ENCODE results near the gene PTPRN2.

The PTPRN2 gene

DNA sequence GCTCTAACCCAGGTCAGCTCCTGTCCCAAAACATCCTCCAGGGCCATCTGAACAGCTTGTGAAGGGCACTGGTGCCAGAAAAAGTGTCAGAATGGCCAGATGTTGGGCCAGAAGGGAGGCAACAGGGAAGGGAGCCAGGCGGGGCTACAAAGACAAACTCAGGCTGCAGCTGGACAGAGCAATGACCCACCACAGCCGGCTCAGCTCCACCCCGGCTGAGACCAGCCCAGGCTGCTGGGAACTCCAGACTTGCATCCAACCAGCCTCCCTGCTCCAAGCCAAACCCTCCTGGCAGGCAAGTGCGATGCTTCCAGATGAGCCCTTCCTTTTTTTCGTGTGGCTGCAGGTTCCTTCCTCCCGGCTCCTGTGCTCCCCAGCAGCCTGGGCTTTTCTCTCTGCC lies 466.9 kb downstream of the PTPRN2 start:
- no peak for DNase-seq

DNA sequence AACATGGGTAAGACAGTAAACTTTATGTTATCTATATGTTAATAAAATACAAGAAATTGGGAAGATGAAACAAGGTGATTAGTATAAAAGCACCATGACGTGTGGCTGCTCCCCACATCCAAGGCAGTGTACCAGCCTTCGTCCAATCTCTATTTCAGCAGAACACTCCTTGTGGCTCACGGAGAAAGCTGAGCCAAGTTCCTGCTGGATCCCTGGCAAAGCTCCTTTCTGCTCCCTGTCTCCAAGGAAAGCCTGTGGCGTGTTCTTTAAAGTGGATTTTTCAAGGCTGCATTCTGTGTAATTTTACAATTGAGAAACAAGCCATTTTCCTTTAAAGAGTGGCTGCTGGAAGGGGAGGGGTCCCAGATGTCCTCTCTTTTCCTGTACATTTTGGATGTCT lies 467.3 kb downstream of the PTPRN2 start:
- DNase-seq: no peak

DNA sequence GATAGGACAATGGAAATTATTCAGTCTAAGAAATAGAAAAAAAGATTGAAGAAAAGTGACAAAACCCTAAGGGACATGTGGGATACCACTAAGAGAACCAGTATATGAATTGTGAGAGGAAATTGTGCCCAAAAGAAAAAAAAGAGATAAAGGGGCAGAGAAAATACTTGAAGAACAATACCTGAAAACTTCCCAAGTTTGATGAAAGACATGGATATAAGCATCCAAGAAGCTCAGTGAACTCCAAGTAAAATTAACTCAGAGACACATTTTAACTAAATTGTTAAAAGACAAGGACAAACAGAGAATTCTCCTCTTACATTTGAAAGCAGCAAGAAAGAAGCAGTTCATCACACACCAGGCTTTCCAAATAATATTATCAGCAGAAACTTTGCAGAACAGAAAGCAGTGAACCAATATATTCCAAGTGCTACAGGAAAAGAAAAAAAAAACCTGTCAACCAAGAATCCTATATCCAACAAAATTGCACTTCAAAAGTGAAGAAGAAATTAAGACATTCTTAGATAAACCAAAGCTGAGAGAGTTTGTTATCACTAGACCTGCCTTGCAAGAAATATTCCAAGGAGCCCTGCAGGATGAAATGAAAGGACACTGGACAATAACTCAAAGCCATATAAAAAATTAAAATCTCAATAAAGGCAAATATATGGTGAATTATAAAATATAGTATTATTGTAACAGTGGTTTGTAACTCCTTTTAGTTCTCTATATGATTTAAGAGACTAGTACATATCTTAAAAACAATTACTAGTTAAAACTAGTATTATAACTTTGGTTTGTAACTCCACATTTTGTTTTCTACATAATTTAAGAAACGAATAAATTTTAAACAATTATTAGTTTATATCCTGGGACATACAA lies 470.0 kb downstream of the PTPRN2 start:
- no peak for DNase-seq

DNA sequence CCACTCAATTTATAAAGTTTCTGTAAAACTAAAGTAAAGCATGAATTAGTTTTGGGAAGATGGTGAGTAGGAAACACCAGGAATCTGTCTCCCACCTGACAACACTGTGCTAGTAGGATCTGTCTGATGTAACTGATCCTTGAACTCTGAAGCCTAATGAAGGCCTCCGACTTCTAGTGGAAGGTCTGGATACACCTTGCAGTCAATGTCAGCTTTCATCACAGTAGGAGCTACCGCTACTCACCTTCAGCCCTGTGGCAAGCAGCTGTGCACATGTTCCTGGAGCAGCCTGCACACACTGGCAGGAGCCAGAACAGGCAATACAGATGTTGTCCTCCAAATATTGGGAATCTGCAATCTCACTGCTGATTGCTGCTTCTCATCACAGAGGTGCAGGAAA lies 471.4 kb downstream of the PTPRN2 start:
- no peak for DNase-seq

DNA sequence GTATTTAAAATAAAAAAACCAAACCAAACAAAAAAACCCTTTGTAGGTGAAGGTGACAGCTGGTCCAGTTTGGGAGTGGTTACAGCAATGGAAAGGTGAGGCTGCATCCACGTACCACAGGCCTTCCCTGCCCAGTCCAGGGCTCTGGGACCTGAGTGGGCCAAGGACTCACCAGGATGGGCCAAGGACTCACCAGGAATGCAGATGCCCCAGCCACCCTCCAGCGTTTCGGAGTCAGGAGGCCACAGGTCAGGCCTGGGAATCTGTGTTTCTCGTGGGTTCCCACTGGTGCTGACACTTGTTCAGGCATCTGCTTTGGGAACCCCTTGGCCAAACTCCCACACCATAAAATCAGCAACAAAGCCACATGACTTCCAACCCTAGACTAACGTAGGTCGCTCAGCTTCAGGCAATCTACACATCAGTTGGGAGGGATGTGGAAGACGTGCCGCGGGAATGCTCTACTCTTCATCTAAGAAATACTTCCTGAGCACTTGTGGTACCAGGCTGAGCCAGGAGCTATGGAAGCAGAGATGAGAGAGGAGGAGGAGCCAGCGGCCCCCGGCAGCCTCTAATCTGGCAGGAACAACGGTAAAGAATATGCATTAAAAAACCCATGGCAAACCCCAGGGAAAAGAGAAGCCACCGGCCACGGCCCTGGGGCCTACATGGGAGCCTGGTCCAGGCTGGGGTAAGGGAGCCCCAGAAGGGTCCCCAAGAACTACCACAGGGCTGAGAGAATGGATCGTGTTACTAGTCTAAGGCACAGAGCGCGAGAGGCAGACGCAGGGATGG lies 473.4 kb downstream of the PTPRN2 start:
- DNase-seq: no peak

DNA sequence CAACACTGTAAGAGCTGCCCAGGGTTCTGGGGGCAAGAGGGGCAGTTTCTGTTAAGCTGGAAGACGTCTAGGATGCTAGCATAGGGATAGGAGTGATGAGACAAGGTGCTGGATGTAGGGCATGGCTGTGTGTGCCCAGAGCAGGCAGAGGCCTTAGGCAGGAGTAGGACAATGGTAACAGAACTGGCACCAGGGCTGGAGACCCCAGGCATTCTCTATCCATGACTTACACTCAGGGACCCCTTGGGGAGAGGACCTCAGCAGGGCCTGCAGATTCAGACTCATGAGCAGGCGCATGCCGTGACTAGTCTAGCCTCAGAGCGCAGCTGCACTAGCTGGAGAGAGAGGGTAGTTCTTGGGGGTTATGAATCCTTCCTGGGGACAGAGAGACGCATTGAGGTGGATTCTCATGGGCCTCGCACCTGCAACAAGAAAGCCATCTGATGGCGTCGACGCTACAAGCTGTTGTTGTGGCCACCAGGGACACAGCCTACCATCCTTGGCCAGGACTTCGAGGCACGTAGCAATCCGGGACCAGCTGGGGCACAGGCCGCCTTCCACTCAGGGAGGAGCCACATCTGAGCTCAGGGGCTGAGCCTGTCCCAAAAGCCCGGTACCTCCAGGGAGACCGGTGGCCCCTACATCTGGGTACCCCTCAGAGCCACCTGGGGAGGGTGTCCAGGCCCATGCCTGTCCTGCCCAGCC lies 474.1 kb downstream of the PTPRN2 start:
- DNase-seq: no peak

DNA sequence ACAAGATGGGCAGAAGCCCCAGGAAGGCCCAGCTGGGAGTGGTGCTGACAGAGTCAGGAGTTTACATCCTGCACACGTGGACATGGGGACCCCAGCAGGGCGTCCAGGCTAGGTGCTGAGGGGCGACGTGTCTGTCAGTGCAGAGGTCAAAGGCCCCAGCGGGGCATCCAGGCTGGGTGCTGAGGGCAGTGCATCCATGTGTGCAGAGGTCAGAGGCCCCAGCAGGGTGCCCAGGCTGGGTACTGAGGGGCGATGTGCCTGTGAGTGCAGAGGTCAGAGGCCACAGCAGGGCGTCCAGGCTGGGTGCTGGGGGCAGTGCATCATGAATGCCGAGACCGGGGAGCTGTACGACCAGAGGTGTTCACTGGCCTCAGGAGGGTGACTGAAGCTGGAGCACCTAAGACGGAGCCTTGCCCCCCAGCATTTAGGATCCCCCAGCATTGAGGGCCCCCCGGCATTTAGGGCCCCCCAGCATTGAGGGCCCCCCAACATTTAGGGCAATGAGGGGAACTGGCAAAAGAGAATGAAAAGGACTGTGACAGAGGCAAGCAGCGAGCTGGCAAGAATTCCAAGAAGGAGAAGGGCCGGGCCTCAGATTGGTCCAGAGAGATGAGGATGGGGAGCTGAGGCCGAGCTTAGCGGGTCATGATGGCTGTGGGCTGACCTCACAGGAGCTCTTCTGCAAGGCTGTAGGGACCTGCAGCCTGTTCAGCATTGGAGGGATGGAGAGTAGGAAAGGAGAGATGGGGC lies 474.9 kb downstream of the PTPRN2 start:
- DNase-seq: no peak

DNA sequence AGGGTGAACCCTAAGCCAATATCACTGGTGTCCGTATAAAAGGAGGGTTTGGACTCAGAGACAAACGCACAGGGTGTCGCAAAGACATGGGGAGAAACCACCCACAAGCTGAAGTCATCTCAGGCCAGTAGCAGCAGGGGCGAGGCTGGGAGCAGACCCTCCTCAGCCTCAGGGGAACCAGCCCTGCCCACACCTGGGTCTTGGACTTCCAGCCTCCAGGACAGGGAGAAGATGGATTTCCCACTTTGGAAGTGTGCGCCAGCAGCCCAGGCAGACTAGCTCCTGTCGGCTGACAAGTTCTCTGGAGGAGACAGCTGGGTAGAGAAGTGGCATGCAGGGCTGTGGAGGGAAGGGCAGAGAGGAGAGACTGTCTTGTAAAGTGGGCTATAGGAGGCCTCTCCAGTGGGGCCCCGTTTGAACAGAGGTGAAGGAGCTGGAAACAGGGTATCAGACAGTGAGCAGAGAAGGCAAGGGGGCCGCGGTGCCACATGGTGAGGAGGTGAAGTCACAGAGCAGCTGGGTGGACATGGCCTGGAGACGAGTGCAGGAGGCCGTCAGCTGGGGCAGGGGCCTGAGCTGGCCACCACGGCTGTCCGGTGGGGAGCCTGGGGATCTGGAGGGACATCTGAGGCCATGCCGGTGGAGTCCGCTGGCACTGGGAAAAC lies 475.6 kb downstream of the PTPRN2 start:
- DNase-seq: no peak

DNA sequence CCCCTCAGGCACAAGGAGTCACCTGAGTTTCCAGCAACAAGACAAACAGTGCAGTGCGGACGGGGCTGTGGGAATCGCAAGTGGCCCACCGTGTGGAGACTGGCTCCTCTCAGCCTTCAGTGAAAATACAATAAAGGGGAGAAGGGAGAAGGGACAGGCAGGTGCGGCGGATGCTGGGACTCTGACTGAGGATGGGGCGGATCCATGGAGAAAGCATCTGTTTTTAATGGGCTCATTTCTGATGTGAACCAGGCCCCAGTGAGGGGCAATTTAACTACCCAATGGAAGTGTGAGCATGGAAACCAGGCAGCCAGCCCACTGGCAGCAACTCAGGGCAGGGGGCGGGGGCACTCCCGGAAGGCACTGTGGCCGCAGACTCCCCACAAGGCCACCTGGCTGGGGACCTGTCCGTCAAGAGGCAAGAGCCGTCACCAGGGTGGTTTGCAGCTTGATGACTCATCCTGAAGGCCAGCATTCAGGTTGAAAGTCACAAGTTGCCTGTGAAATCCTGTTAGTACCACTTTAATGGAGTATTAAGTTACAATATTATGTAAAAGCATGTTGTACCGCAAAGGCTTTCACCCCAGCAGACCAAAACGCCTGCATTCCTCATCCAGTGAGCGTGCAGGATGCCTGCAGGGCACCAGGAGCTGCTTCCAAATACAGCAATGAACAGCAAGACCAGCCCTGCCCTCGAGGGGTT lies 476.4 kb downstream of the PTPRN2 start:
- no peak for DNase-seq

DNA sequence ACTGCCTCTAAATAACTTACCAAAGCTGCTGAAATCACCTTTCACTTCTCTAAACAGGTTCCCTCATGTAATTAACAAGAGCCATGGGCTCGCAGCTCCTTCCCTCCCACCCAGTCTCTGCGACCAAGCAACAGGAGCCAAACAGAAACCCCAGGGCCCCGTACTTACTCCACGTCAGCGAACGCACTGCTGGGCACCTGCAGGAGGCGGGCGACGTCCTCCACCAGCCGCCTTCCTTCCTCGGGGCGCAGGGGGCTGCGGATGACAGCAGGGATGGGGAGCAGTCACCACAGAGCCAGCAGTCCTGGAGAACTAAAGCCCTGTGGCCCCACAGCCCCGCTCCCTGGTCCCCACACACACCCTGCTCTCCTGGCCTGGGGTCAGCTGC lies 477.0 kb downstream of the PTPRN2 start:
- DNase-seq: no peak

DNA sequence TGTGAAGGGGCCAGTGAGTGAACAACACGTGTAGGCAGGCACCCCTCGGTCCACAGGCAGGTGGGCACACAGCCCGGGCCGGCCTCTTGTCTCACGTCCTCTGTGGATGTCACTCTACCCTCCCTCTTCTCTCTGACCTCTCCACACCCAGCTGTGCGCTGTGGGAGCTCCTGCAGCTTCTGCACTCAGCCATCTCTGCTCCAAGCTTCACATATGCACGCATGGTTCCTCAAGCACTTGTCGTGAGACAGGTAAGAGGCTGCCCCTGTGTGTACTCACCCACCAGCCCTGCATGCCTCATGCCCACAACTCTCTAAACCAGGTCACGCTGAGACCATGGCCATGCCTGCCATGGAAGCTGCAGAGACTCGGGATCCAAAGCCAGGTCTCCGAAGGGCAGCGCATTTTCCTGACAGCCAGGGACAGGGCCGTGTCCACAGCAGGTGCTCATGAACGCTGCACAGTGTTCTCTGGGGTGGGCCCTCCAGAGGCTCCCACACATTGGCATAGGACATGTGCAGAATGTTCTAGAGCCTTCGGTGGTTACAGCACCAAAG lies 477.5 kb downstream of the PTPRN2 start:
- DNase-seq: no peak

DNA sequence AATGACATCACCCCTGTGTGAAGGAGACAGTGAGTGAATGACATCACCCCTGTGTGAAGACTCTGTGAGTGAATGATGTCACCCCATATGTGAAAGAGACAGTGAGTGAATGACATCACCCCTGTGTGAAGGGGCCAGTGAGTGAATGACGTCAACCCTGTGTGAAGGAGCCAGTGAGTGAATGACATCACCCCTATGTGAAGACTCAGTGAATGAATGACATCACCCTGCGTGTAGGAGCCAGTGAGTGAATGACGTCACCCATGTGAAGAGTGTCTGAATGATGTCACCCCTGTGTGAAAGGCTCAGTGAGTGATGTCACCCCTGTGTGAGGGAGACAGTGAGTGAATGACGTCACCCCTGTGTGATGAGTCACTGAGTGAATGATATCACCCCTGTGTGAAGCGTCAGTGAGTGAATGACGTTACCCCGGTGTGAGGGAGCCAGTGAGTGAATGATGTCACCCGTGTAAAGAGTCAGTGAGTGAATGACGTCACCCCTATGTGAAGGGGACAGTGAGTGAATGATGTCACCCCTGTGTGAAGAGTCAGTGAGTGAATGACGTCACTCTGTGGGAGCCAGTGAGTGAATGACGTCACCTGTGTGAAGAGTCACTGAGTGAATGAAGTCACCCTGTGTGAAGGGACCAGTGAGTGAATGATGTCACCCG lies 478.1 kb downstream of the PTPRN2 start:
- DNase-seq: no peak

DNA sequence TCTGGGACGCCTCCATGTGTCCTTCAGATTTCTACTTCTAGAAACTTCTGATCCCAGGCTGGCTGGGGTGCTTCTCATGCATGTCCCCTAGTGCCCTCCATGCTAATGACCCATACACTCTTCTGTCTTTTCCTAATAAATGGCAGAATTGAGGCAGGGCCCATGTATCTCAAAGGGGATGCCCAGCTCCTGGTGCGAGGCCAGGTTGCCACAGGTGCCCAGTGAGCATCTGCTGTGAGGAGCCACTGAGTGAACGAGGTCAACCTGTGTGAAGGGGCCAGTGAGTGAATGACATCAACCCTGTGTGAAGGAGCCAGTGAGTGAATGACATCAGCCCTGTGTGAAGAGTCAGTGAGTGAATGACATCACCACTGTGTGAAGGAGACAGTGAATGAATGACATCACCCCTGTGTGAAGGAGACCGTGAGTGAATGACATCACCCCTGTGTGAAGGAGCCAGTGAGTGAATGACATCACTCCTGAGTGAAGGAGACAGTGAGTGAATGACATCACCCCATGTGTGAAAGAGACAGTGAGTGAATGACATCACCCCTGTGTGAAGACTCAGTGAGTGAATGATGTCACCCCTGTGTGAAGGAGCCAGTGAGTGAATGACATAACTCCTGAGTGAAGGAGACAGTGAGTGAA lies 478.9 kb downstream of the PTPRN2 start:
- no peak for DNase-seq

DNA sequence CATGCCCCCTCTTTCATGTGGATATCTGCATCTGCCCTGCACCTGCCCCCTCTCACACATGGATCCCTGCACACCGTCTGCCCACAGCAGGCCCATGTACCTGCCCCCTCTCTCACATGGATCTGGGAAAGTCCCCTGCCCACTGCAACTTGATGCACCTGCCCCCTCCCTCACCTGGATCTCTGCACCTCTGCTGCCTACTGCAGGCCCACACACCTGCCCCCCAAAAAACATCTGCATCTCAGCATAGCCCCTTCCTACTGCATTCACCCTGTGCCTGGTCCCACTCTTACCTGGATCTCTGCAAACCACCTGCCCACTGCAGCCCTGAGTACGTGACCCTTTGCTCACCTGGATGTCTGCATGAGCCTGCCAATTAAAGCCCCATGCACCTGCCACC lies 479.8 kb downstream of the PTPRN2 start:
- DNase-seq: no peak

DNA sequence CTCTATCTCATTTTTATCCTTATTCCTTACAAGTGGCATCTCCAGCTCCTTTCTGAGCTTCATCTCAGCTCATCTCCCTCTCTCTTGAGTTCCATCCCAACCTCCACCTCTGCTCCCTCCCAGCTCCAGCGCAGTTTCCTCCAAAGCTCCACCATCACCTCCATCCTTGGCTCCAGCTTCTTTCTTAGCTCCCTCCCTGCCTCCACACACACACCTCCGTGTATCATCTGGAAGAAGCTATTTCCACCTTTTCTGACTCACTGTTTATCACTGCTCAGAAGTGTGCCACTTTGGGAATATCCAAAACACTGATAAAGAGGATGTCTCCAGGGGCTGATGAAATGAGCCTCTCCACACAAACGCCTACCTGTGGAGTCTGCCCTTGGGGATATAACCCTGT lies 481.4 kb downstream of the PTPRN2 start:
- no peak for DNase-seq

DNA sequence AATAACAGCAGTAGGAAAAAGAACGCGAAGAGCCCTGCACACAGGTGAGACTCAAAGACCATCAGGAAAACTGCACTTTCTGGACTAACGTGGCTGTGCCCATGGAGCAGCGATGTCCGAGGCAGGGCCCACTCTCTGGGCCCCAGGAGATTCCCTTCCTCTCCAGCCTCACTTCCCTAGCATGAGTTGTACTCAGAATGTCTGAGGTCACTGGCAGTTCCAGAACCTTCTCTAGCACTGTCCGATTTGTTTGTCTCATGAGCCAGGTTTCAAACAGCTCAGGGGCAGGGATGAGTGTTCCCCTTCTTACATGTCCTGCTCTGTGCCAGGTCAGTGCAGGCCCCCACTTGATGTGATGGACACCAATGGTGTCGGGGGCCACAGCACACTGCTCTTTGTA lies 484.2 kb downstream of the PTPRN2 start:
- no peak for DNase-seq

DNA sequence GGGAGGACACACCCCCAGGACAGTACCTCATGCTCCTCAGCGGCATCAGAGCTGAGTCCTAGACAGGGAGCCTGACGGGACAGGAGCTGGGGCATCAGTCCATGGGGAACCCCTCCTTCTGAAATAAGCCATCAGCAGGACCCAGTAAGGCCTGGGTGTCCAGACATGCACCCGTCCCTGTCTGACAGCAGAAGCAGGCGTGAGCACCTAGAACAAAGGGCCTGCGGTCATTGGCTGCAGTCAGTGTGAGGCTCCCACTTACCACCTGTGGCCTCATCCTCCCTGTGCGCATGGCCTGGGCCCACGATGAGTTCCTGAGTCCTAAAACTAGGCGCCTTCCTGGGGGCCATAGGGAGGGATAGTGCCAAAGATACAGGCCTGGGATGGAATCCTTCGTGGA lies 484.7 kb downstream of the PTPRN2 start:
- no peak for DNase-seq

DNA sequence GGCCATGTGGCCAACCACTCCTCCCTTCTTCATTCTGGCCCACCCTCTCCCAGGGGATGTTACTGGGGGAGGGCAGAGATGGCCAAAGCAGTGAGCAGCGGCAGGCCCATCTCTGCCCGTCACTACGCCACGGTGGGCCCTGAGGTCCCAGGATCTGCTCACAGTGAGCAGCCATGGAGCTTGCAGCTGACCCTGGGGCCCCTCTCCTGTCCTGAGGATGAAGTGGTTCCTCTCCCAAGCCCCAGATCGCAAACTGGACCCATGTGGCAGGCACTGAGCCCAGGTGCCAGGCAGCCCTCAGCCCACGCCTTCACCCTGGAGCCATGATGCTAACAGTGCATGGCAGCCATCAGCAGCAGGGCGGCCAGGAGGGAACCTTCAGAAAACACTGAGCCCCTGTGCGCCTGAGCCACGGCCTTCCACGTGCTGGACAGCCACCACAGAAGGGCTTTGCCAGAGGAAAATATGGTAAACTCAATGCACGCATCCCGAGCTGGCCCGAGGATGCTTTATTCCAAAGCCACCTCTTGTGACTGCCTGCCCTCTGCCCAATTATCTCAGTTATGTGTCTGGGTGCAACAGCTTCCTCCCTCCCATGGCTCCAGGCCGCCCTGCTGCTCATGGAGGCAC lies 485.7 kb downstream of the PTPRN2 start:
- DNase-seq: no peak

DNA sequence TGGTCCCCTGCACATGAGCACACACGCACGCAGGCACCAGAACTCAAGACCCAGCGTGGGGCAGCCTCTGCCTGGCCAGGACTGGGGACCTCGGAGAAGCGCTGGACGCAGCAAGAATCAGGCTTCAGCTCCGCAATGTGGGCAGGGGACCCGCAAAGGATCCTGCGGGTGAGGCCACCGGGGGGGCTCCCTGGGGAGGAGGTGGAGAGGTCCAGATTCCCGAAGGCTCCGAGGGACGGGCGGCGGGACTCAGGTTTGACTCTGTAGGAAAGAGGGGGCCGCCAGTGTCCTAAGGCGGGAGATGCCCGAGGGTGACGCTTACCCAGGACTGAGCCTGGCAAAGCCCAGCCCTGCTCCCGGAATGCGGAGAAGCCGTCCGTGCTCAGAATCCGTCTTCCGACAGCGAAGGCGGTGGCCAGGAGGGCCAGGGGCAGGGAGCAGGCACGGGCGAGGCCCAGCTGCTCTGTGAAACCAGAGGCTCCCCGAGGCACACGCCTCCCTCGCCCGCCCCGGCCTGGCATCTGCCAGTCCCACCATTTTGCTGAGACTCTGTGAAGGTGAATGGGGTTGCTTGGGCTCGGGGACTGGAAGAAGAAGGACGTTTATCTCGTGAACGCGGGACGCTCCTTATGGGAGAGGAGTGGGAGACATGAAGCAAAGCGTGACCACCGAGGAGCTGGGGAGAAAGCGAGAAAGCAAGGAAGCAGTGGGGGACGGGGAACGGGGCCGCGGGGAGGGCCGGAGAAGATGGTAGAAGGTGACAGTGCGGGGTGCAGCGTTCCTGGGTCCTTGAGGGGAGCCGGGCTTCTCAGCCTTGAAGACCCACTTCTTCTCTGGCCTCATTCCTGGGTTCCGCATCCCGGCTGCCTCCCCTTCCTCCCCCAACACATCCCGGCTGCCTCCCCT lies 489.2 kb downstream of the PTPRN2 start:
- no peak for DNase-seq

Data from activated CD4-positive, alpha-beta T cell treated with anti-CD3 and anti-CD28 coated beads, Interleukin-2, Interleukin-6, amounts not matched to agents 100 ng/mL and 50 ng/mL, durations not matched to agents 16 hours and 8 hours (primary cell).